ENCODE results near the gene OSER1.

Gene OSER1

DNA sequence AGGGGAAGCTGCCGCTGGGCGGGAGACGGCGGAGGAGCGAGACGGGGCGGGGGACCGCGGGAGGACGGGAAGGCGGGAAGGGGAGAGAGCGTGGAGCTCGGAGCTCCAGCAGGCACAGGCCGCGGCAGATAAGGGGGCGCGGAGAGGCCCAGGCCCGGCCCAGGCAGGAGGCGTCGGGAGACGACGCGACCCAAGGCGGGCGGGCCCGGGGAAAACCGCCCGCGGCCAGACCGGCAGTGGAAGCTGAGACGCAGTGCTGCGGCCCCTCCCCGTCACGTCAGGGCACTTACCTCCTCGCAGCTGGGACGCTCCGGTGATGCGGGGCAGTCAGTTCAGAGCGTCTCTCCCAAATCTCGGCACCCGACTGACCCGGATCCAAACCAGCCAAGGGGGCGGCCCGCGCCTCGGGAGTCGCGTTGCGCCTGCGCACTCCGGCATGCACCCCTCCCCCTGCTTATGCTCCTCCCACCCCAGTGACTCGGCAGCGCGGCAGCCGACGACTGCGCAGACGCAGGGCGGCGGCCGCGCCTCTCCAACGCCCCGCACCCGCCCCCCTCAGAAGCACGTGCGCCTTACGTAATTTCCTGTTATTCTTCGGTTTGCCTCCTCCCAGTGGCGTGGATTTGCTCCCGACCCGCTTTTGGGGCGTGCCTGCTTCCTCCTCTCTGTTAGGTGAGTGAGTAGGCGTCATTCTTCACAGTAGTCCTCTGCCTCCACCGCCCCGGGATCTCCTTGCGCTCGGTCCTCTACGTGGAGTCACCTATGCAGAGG lies at the start of gene OSER1 (continued):
- TF ChIP-seq ZNF560 (tag by site-specific recombination; IDR thresholded peaks at IDR 0.05; ENCODE audit: borderline replicate concordance) (no peak), ZNF2 (tag by site-specific recombination; IDR thresholded peaks at IDR 0.05) (peak; percentile 71; the same call in 1 of the 2 replicates), SP3 (tag by site-specific recombination; IDR thresholded peaks at IDR 0.05) (peak; percentile 99), ZNF169 (tag by site-specific recombination; IDR thresholded peaks at IDR 0.05) (no peak), ZNF426 (tag by site-specific recombination; IDR thresholded peaks at IDR 0.05) (no peak), SALL2 (tag by site-specific recombination; IDR thresholded peaks at IDR 0.05; ENCODE audit: borderline replicate concordance) (no peak), ZNF175 (tag by site-specific recombination; IDR thresholded peaks at IDR 0.05) (no peak), KLF16 (tag by site-specific recombination; IDR thresholded peaks at IDR 0.05) (peak; percentile 89), ZNF843 (tag by site-specific recombination; IDR thresholded peaks at IDR 0.05) (0 out of 2 replicates have a peak, but pooled peaks have one; percentile 38), ZNF324 (tag by site-specific recombination; IDR thresholded peaks at IDR 0.05) (0 out of 2 replicates have a peak, but pooled peaks have one; percentile 30), ZNF394 (tag by site-specific recombination; IDR thresholded peaks at IDR 0.05; ENCODE audit: borderline replicate concordance) (no peak; the same call in 1 of the 2 replicates), ZNF777 (tag by site-specific recombination; IDR thresholded peaks at IDR 0.05; ENCODE audit: borderline replicate concordance) (no peak; the same call in 1 of the 2 replicates), ZNF530 (tag by site-specific recombination; IDR thresholded peaks at IDR 0.05; ENCODE audit: low read depth) (no peak), ZSCAN16 (tag by site-specific recombination; IDR thresholded peaks at IDR 0.05) (0 out of 2 replicates have a peak, but pooled peaks have one; percentile 64), ZNF585B (tag by site-specific recombination; IDR thresholded peaks at IDR 0.05) (no peak), ZNF596 (tag by site-specific recombination; IDR thresholded peaks at IDR 0.05) (no peak), WT1 (tag by site-specific recombination; IDR thresholded peaks at IDR 0.05) (peak; percentile 33), ZNF510 (tag by site-specific recombination; IDR thresholded peaks at IDR 0.05; ENCODE audit: insufficient replicate concordance) (no peak), ZNF311 (tag by site-specific recombination; IDR thresholded peaks at IDR 0.05; ENCODE audit: borderline replicate concordance) (no peak), ZNF223 (tag by site-specific recombination; IDR thresholded peaks at IDR 0.05) (peak; percentile 41; the same call in 1 of the 2 replicates), GFI1B (tag by site-specific recombination; IDR thresholded peaks at IDR 0.05) (peak; percentile 91), ZNF501 (tag by site-specific recombination; IDR thresholded peaks at IDR 0.05) (peak; percentile 72; the same call in 1 of the 2 replicates), ZNF514 (tag by site-specific recombination; IDR thresholded peaks at IDR 0.05) (no peak), ZNF626 (tag by site-specific recombination; IDR thresholded peaks at IDR 0.05) (no peak)
- TF ChIP-seq, protein P1, sequence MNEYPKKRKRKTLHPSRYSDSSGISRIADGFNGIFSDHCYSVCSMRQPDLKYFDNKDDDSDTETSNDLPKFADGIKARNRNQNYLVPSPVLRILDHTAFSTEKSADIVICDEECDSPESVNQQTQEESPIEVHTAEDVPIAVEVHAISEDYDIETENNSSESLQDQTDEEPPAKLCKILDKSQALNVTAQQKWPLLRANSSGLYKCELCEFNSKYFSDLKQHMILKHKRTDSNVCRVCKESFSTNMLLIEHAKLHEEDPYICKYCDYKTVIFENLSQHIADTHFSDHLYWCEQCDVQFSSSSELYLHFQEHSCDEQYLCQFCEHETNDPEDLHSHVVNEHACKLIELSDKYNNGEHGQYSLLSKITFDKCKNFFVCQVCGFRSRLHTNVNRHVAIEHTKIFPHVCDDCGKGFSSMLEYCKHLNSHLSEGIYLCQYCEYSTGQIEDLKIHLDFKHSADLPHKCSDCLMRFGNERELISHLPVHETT (tag by site-specific recombination; IDR thresholded peaks at IDR 0.05): no peak
- TF ChIP-seq, protein P2, sequence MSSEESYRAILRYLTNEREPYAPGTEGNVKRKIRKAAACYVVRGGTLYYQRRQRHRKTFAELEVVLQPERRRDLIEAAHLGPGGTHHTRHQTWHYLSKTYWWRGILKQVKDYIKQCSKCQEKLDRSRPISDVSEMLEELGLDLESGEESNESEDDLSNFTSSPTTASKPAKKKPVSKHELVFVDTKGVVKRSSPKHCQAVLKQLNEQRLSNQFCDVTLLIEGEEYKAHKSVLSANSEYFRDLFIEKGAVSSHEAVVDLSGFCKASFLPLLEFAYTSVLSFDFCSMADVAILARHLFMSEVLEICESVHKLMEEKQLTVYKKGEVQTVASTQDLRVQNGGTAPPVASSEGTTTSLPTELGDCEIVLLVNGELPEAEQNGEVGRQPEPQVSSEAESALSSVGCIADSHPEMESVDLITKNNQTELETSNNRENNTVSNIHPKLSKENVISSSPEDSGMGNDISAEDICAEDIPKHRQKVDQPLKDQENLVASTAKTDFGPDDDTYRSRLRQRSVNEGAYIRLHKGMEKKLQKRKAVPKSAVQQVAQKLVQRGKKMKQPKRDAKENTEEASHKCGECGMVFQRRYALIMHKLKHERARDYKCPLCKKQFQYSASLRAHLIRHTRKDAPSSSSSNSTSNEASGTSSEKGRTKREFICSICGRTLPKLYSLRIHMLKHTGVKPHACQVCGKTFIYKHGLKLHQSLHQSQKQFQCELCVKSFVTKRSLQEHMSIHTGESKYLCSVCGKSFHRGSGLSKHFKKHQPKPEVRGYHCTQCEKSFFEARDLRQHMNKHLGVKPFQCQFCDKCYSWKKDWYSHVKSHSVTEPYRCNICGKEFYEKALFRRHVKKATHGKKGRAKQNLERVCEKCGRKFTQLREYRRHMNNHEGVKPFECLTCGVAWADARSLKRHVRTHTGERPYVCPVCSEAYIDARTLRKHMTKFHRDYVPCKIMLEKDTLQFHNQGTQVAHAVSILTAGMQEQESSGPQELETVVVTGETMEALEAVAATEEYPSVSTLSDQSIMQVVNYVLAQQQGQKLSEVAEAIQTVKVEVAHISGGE (tag by site-specific recombination; conservative IDR thresholded peaks at IDR 0.05; ENCODE audit: low read depth): peak; percentile 71
- TF ChIP-seq, protein P3, sequence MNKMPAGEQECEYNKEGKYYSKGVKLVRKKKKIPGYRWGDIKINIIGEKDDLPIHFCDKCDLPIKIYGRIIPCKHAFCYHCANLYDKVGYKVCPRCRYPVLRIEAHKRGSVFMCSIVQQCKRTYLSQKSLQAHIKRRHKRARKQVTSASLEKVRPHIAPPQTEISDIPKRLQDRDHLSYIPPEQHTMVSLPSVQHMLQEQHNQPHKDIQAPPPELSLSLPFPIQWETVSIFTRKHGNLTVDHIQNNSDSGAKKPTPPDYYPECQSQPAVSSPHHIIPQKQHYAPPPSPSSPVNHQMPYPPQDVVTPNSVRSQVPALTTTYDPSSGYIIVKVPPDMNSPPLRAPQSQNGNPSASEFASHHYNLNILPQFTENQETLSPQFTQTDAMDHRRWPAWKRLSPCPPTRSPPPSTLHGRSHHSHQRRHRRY (tag by site-specific recombination; IDR thresholded peaks at IDR 0.05): 0 out of 2 replicates have a peak, but pooled peaks have one; percentile 70
- TF ChIP-seq, protein P4, sequence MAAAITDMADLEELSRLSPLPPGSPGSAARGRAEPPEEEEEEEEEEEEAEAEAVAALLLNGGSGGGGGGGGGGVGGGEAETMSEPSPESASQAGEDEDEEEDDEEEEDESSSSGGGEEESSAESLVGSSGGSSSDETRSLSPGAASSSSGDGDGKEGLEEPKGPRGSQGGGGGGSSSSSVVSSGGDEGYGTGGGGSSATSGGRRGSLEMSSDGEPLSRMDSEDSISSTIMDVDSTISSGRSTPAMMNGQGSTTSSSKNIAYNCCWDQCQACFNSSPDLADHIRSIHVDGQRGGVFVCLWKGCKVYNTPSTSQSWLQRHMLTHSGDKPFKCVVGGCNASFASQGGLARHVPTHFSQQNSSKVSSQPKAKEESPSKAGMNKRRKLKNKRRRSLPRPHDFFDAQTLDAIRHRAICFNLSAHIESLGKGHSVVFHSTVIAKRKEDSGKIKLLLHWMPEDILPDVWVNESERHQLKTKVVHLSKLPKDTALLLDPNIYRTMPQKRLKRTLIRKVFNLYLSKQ (tag by site-specific recombination; IDR thresholded peaks at IDR 0.05; ENCODE audit: borderline replicate concordance): no peak
- TF ChIP-seq, protein P5, sequence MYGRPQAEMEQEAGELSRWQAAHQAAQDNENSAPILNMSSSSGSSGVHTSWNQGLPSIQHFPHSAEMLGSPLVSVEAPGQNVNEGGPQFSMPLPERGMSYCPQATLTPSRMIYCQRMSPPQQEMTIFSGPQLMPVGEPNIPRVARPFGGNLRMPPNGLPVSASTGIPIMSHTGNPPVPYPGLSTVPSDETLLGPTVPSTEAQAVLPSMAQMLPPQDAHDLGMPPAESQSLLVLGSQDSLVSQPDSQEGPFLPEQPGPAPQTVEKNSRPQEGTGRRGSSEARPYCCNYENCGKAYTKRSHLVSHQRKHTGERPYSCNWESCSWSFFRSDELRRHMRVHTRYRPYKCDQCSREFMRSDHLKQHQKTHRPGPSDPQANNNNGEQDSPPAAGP (tag by site-specific recombination; IDR thresholded peaks at IDR 0.05): no peak

All from HEK293 (cell line).